HepG2 (cell line): ENCODE measurements around the gene CDKN1A. TPM values are rescaled to one million over a fixed set of nuclear protein-coding genes. Genes with fewer than 3 reads are reported as not detected.

Experiments used
- ARID5B ChIP-seq: IDR thresholded peaks from 2 replicates; pipeline ENCODE4 v1.4.0; 2020; ENCODE audit warnings: mild to moderate bottlenecking, missing genetic modification reagents
- BORCS8-MEF2B ChIP-seq: sonication (generic); formaldehyde crosslinking; IDR thresholded peaks from 2 replicates; pipeline ENCODE4 v1.8.0; 2022; ENCODE audit warnings: mild to moderate bottlenecking, missing genetic modification reagents
- ETV5 ChIP-seq: IDR thresholded peaks from 2 replicates; pipeline ENCODE4 v1.6.1; 2018; ENCODE audit warnings: missing biosample characterization, missing genetic modification reagents, inconsistent platforms, borderline replicate concordance
- HMGXB3 ChIP-seq: sonication (generic); formaldehyde crosslinking; IDR thresholded peaks from 2 replicates; pipeline ENCODE4 v1.4.0; 2020; ENCODE audit warnings: missing genetic modification reagents, borderline replicate concordance
- HNRNPH1 ChIP-seq: fragments of 200-400 bp; formaldehyde crosslinking; optimal IDR thresholded peaks from 2 replicates; pipeline ENCODE3; 2017; ENCODE audit warnings: mild to moderate bottlenecking, low read depth, low read length
- HOXA9 ChIP-seq: sonication (generic); formaldehyde crosslinking; IDR thresholded peaks from 2 replicates; pipeline ENCODE4 v1.8.1; 2022; ENCODE audit warnings: missing genetic modification reagents, mild to moderate bottlenecking, moderate library complexity, borderline replicate concordance
- HOXD1 ChIP-seq: sonication (generic); formaldehyde crosslinking; IDR thresholded peaks from 2 replicates; pipeline ENCODE4 v1.5.0; 2020; ENCODE audit warnings: missing genetic modification reagents
- MEIS1 ChIP-seq: sonication (generic); formaldehyde crosslinking; IDR thresholded peaks from 2 replicates; pipeline ENCODE4 v1.9.0; 2021; ENCODE audit warnings: mild to moderate bottlenecking, missing genetic modification reagents, moderate library complexity, borderline replicate concordance
- NCOR1 ChIP-seq: fragments of 200-600 bp; sonication (generic); IDR thresholded peaks from 2 replicates; pipeline ENCODE4 v1.7.0; 2017; ENCODE audit warnings: antibody characterized with exemption, low read length, borderline replicate concordance
- PATZ1 ChIP-seq: sonication (generic); formaldehyde crosslinking; IDR thresholded peaks from 2 replicates; pipeline ENCODE4 v1.4.0; 2020; ENCODE audit warnings: missing genetic modification reagents
- SMARCE1 ChIP-seq: fragments of 450-650 bp; IDR thresholded peaks from 2 replicates; pipeline ENCODE4 v1.6.1; 2017; ENCODE audit warnings: borderline replicate concordance
- TRIM22 ChIP-seq: fragments of 450-650 bp; IDR thresholded peaks from 2 replicates; pipeline ENCODE4 v1.6.1; 2017
- ZBTB21 ChIP-seq: sonication (generic); formaldehyde crosslinking; IDR thresholded peaks from 2 replicates; pipeline ENCODE4 v1.4.0; 2020; ENCODE audit warnings: missing genetic modification reagents
- ZFX ChIP-seq: sonication (generic); formaldehyde crosslinking; IDR thresholded peaks from 2 replicates; pipeline ENCODE4 v1.4.0; 2020; ENCODE audit warnings: mild to moderate bottlenecking, low read depth, missing genetic modification reagents, moderate library complexity
- ZNF501 ChIP-seq: sonication (generic); formaldehyde crosslinking; IDR thresholded peaks from 2 replicates; pipeline ENCODE4 v1.5.1; 2020; ENCODE audit warnings: mild to moderate bottlenecking, moderate library complexity, missing genetic modification reagents
- ZNF619 ChIP-seq: sonication (generic); formaldehyde crosslinking; IDR thresholded peaks from 2 replicates; pipeline ENCODE4 v1.4.0; 2020; ENCODE audit warnings: mild to moderate bottlenecking, missing genetic modification reagents
- ZNF777 ChIP-seq: sonication (generic); formaldehyde crosslinking; IDR thresholded peaks from 2 replicates; pipeline ENCODE4 v1.4.0; 2020; ENCODE audit warnings: missing genetic modification reagents
- polyA plus RNA-seq, 8 experiments: library from polyadenylated mRNA; depleted of rRNA in 3 of 8; stranded (reverse) in 7 of 8; unstranded in 1 of 8; fragments of >200 nt; fragmentation: Illumina TruSeq in 4 of 8; extraction: Trizol in 4 of 8; gene quantifications; 2 replicates each; pipeline versions ENCODE4 v1.2.1 to v1.2.3, GENCODE V29; 2011 to 2016; ENCODE audit warnings: low read depth in 4 of 8, missing spikeins in 1 of 8, mixed read lengths in 1 of 8; ENCODE audit not compliant: insufficient read depth in 1 of 8
- total RNA-seq, 5 experiments: library from RNA; depleted of rRNA; stranded (reverse); fragments of >200 nt; fragmentation: Illumina TruSeq; extraction: Trizol; gene quantifications; 2 replicates each; pipeline ENCODE4 v1.2.3, GENCODE V29; 2016; ENCODE audit warnings: low read depth in 1 of 5

CDKN1A gene
- total and polyA plus RNA-seq, 2 of the 13 experiments (the other 11 are each of a cell fraction or from before 2014, with no cell fraction given), result 60.7 to 92.1 TPM

GRCh38 chr6:36642913-36643817 is 35.3 kb upstream of the CDKN1A start (continued):
- TF ChIP-seq ARID5B (peak; percentile 72), HNRNPH1 (no peak), SMARCE1 (no peak), ZNF777 (CRISPR knock-in tag) (no peak), NCOR1 (peak; percentile 35; the same call in 1 of the 2 replicates), PATZ1 (CRISPR knock-in tag) (peak; percentile 54; the same call in 1 of the 2 replicates), ETV5 (CRISPR knock-in tag) (peak; percentile 29; the same call in 1 of the 2 replicates), ZFX (CRISPR knock-in tag) (no peak; the same call in 1 of the 2 replicates), ZBTB21 (no peak), MEIS1 (CRISPR knock-in tag) (0 out of 2 replicates have a peak, but pooled peaks have one; percentile 24), HOXA9 (no peak), TRIM22 (no peak), HOXD1 (CRISPR knock-in tag) (no peak), HMGXB3 (CRISPR knock-in tag) (no peak), ZNF501 (CRISPR knock-in tag) (no peak; the same call in 1 of the 2 replicates), BORCS8-MEF2B (CRISPR knock-in tag) (0 out of 2 replicates have a peak, but pooled peaks have one; percentile 35), ZNF619 (no peak)
